ENCODE measurements around the gene SIGLEC12.

DNA sequence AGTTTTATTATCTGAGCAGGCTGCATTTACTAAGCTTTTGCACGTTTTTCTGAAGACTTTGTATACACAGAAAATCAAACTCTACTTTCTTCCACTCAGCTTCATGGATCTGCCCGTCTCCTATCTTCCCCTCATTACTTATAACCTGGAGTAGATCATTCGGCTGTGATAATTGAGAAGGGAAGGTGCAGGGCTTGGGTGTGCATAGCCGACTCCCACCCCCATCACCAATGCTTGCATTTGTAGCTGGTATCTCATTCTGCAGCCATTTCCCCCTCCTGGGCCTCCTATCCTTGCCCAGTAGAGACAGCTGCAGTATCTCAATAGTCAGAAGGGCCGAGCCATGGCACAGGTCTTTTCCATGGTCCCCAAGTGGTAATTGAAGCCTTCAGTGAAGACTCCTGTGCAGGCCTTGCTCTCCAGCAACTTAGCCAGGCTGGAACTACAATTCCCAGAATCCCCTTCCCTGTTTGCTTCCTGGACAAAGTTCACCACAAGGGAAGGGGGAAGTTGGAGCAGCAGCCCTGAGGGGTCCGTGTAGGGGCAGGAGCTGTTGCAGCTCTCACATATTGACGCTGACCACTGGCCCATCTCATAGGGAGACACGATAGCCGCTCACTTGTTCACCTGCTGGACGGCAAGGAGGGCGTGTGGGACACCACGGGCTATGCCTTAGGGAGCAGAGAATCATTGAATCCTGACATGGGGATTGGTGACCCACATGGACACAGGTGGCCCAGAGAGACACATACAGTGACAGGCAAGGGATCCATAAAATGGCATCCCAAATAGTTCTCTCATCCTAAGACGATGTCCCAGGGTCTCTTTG lies 41.2 kb downstream of the SIGLEC12 start:
- no peak for TF ChIP-seq ISL1 (CRISPR knock-in tag; IDR thresholded peaks at IDR 0.05)
- no peak for TF ChIP-seq ZFP30 (CRISPR knock-in tag; IDR thresholded peaks at IDR 0.05)
- TF ChIP-seq, protein P1, sequence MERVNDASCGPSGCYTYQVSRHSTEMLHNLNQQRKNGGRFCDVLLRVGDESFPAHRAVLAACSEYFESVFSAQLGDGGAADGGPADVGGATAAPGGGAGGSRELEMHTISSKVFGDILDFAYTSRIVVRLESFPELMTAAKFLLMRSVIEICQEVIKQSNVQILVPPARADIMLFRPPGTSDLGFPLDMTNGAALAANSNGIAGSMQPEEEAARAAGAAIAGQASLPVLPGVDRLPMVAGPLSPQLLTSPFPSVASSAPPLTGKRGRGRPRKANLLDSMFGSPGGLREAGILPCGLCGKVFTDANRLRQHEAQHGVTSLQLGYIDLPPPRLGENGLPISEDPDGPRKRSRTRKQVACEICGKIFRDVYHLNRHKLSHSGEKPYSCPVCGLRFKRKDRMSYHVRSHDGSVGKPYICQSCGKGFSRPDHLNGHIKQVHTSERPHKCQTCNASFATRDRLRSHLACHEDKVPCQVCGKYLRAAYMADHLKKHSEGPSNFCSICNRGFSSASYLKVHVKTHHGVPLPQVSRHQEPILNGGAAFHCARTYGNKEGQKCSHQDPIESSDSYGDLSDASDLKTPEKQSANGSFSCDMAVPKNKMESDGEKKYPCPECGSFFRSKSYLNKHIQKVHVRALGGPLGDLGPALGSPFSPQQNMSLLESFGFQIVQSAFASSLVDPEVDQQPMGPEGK (CRISPR knock-in tag; IDR thresholded peaks at IDR 0.05; ENCODE audit: borderline replicate concordance) = no peak
- TF ChIP-seq, protein P2, sequence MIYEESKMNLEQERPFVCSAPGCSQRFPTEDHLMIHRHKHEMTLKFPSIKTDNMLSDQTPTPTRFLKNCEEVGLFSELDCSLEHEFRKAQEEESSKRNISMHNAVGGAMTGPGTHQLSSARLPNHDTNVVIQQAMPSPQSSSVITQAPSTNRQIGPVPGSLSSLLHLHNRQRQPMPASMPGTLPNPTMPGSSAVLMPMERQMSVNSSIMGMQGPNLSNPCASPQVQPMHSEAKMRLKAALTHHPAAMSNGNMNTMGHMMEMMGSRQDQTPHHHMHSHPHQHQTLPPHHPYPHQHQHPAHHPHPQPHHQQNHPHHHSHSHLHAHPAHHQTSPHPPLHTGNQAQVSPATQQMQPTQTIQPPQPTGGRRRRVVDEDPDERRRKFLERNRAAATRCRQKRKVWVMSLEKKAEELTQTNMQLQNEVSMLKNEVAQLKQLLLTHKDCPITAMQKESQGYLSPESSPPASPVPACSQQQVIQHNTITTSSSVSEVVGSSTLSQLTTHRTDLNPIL (CRISPR knock-in tag; IDR thresholded peaks at IDR 0.05; ENCODE audit: low read depth) = no peak
- TF ChIP-seq, protein P3, sequence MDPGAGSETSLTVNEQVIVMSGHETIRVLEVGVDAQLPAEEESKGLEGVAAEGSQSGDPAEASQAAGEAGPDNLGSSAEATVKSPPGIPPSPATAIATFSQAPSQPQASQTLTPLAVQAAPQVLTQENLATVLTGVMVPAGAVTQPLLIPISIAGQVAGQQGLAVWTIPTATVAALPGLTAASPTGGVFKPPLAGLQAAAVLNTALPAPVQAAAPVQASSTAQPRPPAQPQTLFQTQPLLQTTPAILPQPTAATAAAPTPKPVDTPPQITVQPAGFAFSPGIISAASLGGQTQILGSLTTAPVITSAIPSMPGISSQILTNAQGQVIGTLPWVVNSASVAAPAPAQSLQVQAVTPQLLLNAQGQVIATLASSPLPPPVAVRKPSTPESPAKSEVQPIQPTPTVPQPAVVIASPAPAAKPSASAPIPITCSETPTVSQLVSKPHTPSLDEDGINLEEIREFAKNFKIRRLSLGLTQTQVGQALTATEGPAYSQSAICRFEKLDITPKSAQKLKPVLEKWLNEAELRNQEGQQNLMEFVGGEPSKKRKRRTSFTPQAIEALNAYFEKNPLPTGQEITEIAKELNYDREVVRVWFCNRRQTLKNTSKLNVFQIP (CRISPR knock-in tag; IDR thresholded peaks at IDR 0.05; ENCODE audit: borderline replicate concordance, low read depth) = no peak
- TF ChIP-seq ESRRG (CRISPR knock-in tag; IDR thresholded peaks at IDR 0.05) = no peak
- TF ChIP-seq TCF4 (CRISPR knock-in tag; IDR thresholded peaks at IDR 0.05; ENCODE audit: borderline replicate concordance) = no peak
- no peak for TF ChIP-seq SNAI2 (CRISPR knock-in tag; IDR thresholded peaks at IDR 0.05)
- no peak for TF ChIP-seq GLIS3 (CRISPR knock-in tag; IDR thresholded peaks at IDR 0.05)
- TF ChIP-seq ZNF8 (CRISPR knock-in tag; IDR thresholded peaks at IDR 0.05) = no peak
- no peak for TF ChIP-seq ZFP3 (CRISPR knock-in tag; IDR thresholded peaks at IDR 0.05)
- no peak for TF ChIP-seq OSR1 (CRISPR knock-in tag; IDR thresholded peaks at IDR 0.05)
- TF ChIP-seq ARNTL (CRISPR knock-in tag; IDR thresholded peaks at IDR 0.05; ENCODE audit: borderline replicate concordance, low read depth) = no peak
